HG03469 (cell line): ENCODE measurements around the gene RARA.

Experiments
- ATAC-seq: cut with Tn5 transposase; IDR thresholded peaks from one replicate; pipeline ENCODE4 v1.9.1; 2021; ENCODE audit warnings: mild to moderate bottlenecking, moderate library complexity, moderate number of reproducible peaks; ENCODE audit not compliant: unreplicated experiment

Gene RARA

DNA sequence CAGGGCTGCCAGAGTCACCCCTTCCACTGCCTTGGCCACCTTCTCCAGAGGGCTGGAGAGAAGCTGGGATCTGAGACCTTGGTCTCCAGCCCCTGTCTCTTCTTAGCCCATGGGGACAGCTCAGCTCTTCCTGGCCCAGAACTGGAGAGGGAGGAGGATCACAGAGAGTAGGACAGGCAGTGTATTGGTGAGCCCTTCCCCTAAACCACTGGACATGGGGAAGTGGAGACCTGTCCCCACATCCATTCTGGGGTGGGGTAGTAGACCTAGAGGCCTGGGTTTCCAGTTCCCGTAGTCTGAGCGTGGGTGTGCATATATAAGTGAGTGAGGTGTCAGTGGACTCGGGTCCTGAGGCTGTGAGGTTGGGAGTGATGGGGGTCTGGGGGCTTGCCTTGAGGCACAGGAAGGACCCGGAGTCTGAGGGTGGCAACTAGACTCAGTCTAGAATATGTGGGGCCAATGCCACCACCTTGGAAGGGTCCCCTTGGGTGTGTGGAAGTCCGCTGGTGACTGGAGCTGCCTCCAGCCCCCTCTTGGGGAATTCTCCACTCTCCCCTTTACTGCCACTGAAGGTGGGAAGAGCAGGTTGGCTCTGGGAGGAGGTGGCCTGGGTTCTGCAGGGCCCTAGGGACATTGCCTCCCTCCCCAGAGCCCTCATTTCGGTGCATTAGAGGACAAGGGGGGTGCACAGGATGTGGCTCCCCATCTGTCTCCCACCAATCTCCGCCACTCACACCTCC, 35.6 kb downstream of the RARA start:
- no peak for ATAC-seq

DNA sequence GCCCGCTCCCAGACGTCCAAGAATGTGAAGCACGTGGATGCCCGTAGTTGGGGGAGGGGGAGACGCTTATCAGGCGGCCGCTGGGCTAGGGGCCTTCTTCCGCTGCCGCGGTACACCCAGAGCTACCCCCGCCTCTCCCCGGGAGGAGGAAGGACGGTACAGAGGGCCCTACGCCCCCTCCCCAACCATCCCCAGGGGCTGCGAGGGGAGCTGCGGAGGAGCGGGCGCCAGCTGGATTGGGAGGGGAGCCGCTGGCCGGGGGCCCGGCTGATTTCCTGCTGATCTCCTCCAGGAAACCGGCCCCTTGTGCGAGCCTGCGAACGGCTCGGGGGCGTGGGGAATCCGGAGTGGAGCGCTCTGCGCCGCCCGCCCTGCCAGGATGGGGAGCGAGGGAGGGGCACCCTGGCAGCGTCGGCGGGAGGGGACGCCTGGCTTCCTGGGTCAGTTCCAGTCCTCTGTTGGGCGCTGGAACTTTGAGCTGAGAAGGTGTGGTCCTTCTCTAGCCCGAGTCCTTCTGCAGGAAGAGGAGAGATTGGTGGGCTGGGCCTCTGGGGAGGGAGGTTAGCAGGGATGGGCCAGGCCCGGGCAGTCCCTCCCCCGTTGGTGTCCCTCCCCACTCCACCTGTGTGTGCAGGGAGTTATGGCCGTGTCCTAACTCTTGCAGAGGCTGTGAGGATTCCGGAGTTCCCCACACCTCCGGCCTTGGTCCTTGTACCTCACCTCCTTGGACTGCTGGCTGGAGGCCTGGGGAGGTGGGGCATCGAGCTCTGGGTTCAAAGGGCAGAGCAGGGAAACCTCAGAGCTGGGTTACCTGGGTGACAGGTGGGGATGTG, 36.4 kb downstream of the RARA start:
- ATAC-seq: no peak

DNA sequence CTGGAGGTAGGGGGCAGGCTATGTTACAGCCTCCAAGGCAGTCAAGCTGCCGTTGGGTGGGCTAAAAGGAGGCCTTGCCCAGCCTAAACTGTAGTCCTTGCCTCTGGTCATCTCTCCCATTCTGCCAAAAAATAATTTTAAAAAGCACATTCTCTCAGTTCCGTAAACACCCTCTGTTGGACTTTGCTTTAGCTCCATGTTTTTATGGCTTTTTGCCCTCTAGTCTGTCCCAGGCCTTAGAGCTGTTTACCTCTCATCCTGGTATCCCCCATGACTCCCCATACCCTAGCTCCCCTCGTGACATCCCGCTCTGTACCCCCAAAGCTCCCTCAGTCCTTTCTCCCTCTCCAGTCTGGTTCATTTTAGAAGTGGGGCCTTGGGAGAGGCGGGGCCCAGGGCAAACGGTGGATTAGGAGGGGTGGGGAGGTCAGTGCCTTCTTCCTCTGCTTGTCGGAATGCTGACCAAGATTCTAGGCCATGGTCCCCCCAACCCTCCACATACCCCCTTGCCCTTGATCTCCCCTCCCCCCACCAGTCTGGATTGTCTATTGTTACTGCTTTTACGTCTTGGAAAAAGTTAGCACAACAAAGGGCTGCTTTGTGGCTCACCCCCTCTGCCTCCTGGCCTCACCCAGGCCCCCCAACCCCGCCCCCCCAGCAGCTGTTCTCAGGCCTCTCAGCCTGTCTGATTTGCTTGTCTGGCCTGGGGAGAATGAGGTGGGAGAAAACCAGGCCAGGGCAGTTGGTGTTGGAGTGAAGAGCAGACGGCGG, 37.2 kb downstream of the RARA start:
- ATAC-seq: no peak

DNA sequence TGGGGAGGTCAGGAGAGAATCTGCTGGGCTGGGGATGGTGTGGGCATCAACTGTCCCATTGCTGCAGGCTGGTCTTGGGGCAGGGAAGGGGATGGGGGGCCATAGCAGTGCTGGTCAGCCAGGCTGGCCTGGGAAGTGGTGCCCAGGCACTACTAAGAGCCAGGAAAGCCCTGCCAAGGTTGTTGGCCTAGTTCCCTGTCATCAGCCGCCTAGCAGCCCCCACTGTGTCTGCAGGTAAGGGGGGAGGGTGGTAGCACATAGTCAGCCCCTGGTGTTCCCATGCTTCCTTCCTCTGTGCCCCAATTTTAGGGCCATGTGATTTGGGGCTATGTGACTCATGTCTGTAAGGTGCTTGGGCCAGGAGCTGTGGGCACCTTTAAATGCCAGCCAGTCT, 37.8 kb downstream of the RARA start:
- ATAC-seq: no peak

DNA sequence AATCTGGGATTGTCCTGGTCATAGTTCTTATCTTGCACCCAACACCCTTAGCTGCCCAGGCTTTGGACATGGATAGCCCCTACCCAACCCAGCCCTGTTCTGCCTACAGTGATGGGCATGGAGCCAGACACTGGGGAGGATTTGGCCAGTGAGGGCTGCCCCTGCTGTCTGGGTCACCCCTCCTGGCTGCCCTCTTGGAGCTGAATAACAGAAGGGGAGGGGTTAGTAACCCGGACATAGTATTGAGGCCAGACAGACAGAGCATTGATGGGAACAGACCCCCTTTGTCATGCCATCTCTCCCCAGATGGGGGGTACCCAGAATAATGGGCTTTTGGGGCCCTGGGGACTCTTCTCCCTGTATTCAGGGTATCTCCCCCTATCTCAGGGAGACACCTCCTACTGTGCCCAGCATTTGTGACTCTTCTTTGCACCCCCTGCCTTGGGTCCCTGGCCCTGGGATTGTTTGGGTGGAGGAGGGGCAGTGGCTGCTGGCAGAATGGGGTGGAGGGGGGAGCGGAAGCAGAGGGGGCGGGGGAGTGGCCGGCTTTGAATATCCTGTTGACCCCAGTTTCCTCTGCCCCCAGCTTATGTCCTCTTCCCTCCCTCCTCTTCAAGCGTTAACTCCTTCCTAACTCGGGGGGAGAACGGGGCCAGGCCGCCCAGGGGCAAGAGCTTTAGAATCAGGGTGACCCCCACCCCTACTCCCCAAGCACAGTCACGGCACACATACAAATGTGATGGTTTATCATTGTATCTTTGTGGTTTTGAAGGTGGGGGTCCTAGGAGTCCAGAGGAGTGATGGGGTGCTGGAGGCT, 38.5 kb downstream of the RARA start:
- no peak for ATAC-seq

DNA sequence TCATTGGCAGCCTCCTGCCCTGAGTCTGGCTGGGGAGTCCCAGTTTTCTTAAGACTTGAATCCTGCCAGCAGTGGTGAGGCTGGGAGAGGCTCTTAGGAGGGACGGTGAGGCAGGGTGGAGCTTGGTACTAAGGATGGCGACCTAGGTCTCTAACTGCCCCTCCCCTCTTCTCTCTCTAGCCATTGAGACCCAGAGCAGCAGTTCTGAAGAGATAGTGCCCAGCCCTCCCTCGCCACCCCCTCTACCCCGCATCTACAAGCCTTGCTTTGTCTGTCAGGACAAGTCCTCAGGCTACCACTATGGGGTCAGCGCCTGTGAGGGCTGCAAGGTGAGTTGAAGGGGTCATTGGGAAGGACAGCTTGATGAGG, 39.1 kb downstream of the RARA start:
- ATAC-seq: no peak

DNA sequence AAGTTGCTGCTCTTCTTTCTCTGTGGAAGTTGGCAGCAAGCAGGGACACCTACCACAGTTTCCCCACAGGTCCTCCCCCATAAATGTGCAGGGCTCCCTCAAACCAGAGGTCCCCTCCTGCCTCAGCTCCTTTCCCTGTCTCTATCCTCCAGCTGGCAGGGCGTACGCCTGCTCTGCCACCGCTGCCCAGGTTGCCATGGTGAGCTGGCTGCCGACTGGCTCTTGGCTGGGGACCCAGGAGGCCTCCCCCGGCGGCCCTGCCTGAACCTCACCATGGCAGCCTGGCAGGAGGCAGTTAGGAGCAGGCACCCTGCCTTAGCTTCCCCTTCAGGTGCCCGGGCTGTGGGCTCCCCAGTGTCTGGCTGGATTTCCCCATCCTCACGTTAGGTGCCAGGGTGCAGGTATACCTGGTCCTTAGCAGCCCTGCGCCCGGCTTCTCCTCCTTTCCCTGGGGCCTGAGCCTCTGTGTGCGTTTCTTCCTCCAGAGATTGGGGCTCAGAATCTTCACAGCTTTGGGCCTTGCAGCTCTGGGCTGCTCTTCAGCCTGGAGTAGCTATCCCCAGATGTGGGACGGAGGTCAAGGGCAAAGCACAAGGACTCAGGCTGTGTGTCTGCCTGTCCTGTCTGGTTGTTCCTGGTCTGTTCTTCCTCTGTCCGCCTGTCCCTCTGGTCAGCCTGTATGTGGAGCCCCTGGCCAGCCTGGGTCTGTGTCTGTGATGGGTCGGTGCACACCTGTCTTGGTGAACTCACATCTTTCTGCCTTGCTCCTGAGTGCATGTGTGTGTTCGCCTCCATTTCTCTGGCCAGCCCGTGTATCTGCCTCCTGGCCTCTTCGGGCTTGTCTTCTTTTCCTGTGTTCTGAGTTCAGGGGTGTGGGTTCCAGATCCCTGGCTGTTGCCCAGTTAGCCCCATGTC, 39.8 kb downstream of the RARA start:
- ATAC-seq: no peak

DNA sequence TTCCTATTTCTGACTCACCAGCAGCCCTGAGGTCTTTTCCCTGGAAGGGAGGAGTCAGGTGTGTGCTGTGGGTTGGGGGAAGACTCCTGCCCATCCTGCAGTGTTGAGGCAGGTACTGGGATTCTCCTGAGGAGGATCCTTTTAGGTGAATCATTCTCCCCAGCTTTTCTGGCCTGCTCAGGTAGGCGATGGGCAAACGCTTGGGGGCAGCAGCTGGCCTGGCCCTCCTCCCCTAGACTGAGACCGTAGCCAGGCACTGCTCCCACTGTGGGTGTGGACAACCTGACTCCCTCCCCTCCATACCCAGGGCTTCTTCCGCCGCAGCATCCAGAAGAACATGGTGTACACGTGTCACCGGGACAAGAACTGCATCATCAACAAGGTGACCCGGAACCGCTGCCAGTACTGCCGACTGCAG, 40.5 kb downstream of the RARA start:
- ATAC-seq: no peak

DNA sequence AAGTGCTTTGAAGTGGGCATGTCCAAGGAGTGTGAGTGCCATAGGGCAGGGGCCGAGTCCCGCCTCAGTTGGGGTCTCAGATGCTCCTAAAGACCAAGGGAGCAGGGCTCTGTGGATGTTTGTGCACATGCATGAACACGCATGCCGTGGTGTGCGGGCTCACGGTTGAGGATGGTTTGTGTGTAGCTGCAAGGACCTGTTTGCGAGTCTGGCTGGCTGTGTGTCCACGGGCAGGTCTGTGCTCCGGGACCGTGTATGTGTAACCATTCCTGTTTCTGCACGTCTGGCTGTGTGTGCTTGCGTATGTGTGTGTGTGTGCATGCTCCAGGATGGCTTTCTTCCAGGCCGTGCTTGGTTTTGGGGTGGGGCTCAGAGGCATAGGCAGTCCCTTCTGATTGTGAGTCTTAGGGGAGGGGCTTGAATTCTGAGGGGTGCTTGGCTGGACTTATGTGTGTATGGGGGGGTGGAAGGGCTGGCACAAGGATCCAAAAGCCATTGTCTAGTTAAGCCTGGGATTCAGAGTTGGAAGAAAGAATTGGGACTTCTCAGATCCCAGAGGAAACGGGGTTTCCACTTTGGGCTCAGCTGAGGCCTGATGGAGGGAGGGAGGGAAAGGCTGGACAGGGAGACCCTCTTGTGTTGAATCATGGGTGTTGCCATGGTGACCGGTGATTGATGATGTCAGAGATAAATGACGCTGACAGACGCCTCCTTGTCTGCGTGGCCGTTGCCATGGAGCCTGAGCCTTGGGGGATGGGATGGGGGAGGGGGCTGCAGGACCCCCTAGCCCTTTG, 41.1 kb downstream of the RARA start:
- ATAC-seq: no peak

DNA sequence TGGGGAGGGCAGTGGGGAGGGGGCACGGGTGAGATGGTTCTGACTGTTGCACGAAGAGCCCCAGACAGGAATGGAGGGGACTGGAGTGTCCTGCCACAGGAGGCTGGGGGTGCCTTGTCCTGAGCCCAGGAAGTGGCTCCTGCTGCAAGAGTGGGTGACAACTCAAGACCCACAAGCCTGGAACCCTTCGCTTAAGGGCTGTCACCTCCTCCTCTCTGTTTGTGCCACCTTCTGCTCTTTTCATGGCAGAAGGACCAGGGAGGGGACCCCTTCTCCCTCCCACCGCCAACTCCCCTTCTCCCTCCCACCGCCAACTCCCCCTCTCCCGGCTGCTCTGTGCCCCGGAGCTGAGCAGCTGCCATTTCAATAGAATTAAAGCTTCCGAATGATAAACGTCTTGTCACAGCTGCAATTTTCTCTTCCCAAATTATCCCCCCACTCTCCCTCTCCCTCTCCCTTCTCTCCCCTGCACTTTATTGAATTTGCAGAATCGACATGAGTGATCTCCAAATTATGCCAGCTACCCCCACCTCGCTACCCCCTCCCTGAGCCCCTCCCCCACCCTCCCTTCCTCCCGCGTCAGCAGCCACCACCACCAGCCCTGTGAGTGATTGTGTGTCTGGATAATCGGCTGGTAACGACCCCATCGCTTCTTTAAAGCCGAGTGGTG, 41.8 kb downstream of the RARA start:
- ATAC-seq: no peak

DNA sequence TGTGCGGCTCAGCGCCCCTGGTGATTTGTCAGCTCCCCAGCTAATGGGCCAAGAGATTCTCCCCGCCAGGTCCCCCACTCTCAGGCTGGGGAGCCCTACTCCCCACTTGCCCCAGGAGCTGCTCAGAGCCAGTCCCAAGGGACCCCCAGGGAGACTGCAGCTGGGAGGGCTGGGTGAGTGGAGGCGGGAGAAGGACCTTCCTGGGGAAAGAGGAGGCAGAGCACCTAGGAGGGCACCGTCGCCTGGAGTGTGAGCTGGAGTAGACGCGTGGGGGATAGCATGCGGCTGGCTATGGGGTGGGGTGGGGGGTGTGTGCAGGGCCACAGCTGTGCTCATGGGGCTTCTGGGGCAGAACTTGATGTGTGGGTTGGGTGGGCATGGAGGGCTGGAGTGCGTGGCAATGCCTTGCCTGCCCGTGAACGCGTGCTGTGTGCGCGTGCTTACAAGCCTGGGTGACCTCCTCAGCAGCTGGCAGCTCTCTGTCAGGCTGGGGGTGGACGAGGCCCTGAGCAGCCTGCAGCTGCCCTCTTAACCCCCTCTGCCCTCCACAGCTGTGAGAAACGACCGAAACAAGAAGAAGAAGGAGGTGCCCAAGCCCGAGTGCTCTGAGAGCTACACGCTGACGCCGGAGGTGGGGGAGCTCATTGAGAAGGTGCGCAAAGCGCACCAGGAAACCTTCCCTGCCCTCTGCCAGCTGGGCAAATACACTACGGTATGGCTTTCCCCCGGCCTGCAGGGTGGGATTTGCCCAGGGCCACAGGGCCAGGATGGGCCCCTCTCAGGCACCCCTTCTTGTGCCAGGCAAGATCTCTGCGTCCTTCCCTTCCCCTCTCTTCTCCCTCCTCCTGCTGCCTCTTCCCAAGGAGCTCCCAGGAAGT, 42.6 kb downstream of the RARA start:
- no peak for ATAC-seq

DNA sequence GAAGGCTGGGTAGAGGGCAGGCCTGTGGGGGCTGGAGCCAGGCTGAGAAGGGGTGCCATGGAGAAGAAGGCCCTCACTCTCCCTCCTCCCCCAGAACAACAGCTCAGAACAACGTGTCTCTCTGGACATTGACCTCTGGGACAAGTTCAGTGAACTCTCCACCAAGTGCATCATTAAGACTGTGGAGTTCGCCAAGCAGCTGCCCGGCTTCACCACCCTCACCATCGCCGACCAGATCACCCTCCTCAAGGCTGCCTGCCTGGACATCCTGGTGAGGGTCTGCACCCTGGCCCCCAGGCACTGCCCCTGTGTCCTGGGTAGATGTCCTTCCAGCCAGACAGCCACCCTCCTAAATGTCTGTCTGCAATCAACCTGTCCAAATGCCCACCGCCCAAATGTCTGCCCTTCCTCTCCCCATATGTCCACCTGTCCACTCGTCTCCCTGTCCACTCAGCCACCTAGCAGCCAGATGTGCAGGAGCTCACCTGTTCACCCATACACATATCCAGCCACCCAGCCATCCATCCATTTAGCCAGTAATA, 43.3 kb downstream of the RARA start:
- no peak for ATAC-seq

DNA sequence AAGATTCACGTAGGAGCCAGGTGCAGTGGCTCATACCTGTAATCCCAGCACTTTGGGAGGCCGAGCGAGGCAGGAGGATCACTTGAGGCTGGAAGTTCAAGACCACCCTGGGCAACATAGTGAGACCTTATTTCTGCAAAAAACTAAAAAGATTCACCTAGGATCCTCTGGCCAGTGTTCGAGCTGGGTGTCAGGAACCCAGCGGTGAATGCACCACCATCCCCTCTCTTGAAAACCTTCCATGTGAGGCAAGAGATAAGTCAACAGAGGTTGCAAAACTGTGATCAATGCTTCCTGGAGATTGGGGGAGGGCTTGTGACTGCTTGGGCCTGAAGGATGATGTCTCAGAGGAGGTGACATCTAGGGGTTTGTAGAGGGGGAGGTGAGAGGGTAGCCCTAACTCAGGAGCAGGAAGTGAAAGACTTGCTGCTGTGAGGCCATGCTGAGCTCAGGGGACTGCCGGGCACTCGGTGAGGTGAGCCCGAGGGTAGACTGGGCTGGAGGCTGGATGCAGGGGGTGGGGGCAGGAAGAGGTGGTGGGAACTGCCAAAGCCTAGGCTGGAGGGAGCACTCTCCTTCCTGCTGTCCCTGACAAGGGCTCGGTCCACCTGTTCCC, 43.9 kb downstream of the RARA start:
- ATAC-seq: no peak

DNA sequence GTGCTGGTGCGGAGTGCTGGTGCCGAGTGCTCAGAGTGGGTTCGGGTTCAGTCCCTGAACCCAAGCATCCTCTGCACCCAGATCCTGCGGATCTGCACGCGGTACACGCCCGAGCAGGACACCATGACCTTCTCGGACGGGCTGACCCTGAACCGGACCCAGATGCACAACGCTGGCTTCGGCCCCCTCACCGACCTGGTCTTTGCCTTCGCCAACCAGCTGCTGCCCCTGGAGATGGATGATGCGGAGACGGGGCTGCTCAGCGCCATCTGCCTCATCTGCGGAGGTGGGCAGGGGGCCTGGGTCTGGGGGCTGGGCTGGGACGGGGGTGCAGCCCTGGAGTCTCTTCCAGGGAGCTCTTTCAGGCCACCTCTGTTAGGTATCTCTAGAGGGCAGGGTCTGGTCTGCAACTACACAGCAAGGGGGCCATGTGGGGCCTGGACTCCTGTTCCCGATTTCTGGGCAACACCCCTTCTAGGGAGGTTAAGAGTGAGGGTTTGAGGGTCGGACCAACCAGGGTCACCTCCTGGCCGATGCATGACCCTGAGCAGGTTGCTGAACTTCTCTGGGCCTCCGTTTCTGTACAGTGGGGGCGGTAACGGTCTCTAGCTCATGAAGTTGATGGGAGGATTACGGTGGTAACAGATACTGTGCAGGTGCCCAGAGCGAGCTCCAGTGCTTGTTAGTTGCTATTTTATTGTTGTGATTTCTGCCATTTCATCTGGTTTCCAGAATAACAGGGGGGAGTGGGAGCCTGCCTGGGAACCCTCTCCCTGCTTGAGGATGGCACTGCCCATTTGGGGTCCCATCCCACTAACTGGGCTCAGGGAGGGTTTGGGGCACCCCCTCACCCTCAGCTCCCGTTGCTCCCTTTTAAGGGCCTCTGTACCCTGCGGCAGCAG, 45.5 kb downstream of the RARA start:
- ATAC-seq: no peak

DNA sequence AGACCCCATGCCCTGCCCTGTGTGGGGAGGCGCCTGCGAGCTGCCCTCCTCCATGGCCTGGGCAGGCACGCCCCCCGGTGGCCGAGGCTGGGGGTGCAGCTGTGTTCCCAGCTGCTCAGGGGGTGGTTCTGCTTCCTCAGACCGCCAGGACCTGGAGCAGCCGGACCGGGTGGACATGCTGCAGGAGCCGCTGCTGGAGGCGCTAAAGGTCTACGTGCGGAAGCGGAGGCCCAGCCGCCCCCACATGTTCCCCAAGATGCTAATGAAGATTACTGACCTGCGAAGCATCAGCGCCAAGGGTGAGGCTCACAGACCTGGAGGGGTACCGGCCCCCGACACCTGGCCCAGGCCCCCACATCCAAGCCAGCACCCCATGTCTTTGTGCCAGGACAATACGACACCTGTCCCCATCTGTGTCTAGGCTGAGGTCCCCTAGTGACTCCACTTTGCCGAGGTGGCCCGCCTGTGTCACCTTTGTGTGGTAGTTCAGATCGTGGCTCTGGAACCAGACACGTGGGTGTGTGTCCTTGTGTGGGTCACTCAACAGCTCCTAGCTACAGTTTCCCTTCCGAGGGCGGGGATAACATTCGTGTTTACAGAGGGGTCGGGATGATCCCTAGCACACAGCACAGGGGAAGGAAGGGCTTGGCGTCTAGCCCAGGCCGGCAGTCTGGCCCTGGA, 46.3 kb downstream of the RARA start:
- ATAC-seq: no peak
